ENCODE results near the gene FBLN7.

DNA sequence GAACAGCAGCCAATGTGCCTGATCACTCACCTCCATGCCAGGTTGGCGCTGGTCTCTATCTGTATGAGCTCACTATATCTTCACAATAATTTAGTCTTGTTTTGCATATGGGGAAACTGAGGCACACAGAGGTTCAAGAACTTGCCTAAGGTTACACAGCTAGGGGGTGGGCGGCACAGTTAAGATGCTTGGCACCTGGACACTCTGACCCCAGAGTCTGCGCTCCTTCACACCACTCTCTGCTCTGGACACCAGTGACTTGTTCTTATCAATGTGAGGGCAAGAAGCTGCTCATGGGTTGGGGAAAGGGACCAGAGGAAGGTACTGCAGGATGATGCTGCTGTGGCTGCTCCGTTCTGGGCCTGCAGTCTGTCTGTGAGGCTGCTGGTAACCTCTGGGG is 27.1 kb downstream of the FBLN7 start:
- TF ChIP-seq CTCF (tag by site-specific recombination; IDR thresholded peaks at IDR 0.05), result no peak
- TF ChIP-seq ZNF184 (tag by site-specific recombination; IDR thresholded peaks at IDR 0.05), result no peak
- TF ChIP-seq, protein P1, sequence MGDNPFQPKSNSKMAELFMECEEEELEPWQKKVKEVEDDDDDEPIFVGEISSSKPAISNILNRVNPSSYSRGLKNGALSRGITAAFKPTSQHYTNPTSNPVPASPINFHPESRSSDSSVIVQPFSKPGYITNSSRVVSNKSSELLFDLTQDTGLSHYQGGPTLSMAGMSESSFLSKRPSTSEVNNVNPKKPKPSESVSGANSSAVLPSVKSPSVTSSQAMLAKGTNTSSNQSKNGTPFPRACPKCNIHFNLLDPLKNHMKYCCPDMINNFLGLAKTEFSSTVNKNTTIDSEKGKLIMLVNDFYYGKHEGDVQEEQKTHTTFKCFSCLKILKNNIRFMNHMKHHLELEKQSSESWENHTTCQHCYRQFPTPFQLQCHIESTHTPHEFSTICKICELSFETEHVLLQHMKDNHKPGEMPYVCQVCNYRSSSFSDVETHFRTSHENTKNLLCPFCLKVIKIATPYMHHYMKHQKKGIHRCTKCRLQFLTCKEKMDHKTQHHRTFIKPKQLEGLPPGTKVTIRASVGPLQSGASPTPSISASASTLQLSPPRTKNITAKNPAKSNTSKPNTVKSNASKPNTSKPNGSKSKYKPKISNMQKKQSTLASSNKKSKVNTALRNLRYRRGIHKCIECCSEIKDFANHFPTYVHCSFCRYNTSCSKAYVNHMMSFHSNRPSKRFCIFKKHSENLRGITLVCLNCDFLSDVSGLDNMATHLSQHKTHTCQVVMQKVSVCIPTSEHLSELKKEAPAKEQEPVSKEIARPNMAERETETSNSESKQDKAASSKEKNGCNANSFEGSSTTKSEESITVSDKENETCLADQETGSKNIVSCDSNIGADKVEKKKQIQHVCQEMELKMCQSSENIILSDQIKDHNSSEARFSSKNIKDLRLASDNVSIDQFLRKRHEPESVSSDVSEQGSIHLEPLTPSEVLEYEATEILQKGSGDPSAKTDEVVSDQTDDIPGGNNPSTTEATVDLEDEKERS (tag by site-specific recombination; IDR thresholded peaks at IDR 0.05), result no peak
- no peak for TF ChIP-seq ZNF324 (tag by site-specific recombination; IDR thresholded peaks at IDR 0.05)

Data from HEK293 (cell line).